A673 (cell line): ENCODE measurements around the gene CIT.

Experiments
- CTCF ChIP-seq: fragments of 300-800, 200-600 bp; sonication (generic); conservative IDR thresholded peaks from 2 replicates; pipeline ENCODE4 v1.5.1; 2017; ENCODE audit warnings: low read depth, mild to moderate bottlenecking, antibody characterized with exemption, low read length, moderate library complexity, mixed read lengths
- EZH2 ChIP-seq: fragments of 200-600 bp; sonication (generic); IDR thresholded peaks from 2 replicates; pipeline ENCODE4 v1.6.1; 2017; ENCODE audit warnings: borderline replicate concordance, low read depth, mild to moderate bottlenecking, mixed read lengths, antibody characterized with exemption, low read length; ENCODE audit not compliant: poor library complexity, severe bottlenecking

- no peak for TF ChIP-seq CTCF
- TF ChIP-seq EZH2 = no peak
Observed at GRCh38 chr12:119913536-119914330, 36.6 kb upstream of the CIT start.
